HFF-Myc (cell line): ENCODE data around the gene MCF2L2.

Experiments
- DNase-seq: peaks from one replicate; pipeline ENCODE4 v3.0.0-alpha.2; 2011; ENCODE audit warnings: low read depth; ENCODE audit errors: extremely low read depth
- H3K4me3 ChIP-seq: replicated peaks from 2 replicates; pipeline ENCODE4 v1.5.1; 2011; ENCODE audit warnings: low read depth, mild to moderate bottlenecking, control low read depth, low read length
- TF ChIP-seq, protein P1 (sequence below): IDR thresholded peaks from 2 replicates; pipeline ENCODE4 v1.5.1; 2012; ENCODE audit warnings: mild to moderate bottlenecking, low read depth, low read length, control low read depth; ENCODE audit errors: missing control alignments

Gene MCF2L2

DNA sequence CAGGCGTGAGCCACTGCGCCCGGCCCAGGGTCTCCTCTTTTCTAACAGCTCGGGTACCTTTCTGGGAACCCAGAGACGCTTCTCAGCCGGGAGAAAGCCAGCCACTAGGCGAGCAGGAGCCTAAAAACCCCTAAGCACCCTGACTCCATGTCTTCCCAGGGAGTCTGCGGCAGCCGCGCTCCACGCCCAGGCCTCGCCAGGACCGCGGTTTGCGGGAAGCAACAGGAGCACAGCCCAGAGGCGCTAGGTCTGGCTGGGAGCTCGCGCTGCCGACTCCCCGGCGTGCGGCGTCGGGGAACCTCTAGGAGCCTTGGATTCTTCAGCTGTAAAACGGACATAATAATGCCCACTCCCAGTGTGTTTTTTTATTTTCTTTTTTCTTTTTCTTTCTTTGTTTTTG is 264.9 kb downstream of the MCF2L2 start:
- H3K4me3 ChIP-seq = no peak overlapping the region
- no peak for DNase-seq
- TF ChIP-seq, protein P1, sequence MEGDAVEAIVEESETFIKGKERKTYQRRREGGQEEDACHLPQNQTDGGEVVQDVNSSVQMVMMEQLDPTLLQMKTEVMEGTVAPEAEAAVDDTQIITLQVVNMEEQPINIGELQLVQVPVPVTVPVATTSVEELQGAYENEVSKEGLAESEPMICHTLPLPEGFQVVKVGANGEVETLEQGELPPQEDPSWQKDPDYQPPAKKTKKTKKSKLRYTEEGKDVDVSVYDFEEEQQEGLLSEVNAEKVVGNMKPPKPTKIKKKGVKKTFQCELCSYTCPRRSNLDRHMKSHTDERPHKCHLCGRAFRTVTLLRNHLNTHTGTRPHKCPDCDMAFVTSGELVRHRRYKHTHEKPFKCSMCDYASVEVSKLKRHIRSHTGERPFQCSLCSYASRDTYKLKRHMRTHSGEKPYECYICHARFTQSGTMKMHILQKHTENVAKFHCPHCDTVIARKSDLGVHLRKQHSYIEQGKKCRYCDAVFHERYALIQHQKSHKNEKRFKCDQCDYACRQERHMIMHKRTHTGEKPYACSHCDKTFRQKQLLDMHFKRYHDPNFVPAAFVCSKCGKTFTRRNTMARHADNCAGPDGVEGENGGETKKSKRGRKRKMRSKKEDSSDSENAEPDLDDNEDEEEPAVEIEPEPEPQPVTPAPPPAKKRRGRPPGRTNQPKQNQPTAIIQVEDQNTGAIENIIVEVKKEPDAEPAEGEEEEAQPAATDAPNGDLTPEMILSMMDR = no peak

DNA sequence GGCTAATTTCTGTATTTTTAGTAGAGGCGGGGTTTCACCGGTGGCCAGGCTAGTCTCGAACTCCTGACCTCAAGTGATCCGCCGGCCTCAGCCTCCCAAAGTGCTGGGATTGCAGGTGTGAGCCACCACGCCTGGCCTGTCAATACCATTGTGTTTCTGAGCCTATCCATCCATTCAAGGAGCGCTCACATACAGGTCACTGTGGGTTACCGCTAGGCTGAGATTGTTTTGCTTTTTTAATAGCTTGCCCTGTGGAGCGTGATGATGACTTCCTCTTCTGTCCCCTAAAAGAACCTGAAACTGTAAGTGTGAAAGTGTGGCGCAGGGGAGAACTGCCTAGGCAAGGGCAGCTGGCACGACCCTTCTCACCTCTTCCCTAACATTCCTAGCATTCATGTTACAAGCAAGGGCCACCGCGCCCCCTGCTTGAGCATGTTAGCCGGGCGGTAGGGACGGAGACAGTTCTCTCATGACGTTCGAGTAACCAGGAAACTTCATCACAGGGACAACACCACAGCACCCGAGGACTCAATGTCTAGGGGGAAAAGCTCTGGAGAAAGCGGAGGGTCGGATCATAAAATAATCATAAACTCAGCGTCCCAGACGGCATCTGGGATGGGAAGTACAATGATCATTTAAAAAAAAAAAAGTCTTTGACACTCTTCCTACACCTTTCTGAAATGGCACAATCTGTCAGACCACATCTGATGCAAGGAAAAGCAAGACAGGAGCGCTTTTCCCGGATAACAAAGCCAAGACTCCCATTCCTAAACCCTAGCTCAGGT is 266.7 kb downstream of the MCF2L2 start:
- H3K4me3 ChIP-seq = peak overlapping the region; percentile 49
- no peak for DNase-seq
- TF ChIP-seq, protein P1 = no peak

DNA sequence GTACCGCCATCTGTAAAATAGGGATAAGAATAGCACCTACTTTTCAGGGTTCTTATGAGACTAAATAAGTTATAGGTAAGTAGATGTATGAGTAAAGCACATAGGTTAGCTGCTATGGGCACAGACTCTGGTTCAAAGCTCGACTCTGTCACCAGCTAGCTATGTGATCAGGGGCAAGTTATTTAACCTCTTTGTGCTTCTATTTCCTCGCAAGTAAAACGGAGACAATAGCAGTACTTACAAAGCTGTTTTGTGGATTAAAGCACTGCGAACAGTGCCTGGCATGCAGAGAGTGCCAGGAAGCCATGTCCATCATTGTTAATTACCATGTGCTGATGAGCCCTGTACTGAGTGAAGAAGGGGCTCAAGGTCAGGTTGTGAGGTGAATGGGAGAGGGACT is 267.8 kb downstream of the MCF2L2 start:
- H3K4me3 ChIP-seq = no peak overlapping the region
- DNase-seq = no peak
- TF ChIP-seq, protein P1 = no peak

DNA sequence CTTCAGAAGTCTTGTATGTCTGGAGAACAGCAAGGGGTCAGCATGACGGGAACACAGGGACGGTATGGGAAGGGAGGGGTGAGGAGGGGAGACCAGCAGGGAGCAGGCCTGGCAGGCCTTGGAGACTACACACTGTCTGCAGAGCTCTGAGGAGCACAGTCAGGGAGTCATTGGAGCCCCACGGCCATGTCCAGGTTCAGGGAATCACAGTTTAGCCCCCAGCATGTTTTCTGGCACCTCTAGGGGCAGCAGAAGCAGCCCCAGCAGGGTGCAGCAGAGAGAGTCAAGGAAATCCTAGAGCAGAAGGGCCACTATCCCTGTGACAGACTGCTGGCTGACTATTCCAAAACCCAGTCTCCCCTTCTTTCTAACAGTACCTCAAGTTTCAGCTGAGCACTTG is 269.1 kb downstream of the MCF2L2 start:
- no peak overlapping the region for H3K4me3 ChIP-seq
- TF ChIP-seq, protein P1 = peak; percentile 24
- no peak for DNase-seq

DNA sequence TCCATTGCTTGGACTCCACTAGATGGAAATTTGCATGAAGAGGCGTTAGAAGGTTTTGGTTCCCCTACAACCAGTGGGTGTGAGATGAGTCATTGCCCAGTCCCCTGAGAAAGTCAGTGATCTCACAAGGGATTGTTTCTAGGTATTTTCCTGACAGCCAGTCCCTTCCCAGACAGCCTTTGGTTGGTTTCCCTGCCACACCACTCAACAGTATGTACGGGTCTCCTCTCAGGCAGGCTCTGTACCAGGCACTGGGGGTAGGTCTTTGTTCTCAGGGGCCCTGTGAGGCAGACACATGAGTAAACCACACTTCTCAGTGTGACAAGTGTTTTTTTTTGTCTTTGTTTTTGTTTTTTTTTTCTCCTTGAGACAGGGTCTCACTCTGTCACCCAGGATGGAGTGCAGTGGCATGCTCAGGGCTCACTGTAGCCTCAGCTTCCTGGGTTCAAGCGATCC is 269.8 kb downstream of the MCF2L2 start:
- no peak for DNase-seq
- TF ChIP-seq, protein P1 = no peak
- H3K4me3 ChIP-seq = no peak overlapping the region

DNA sequence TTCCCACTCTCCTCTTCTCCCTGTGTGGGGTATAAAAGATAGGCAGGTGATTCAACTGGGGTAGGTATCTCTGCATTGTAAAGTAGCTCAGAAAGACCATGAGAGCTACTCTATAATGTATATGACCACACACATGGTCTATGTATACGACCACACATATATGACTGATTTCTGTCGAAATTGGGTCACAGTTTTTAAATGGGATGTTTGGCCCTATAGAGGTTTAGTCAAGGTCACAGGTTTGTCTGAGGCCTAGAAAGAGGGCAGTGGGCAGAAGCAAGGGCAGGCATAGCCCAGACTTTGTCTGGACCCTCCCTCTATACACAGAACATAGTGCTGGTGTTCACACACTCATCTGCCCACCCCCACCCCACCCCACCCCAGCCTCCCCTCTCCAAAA is 270.3 kb downstream of the MCF2L2 start:
- TF ChIP-seq, protein P1 = no peak
- no peak for DNase-seq

More for the DNA sequence above, 270.3 kb downstream of the MCF2L2 start:
- H3K4me3 ChIP-seq = no peak overlapping the region
